NCI-H1092 treated with DMSO at 0.1 percent for 48 hours (cell line): ENCODE results near the gene ZMIZ1.

Experiments used
- DNase-seq: peaks from one replicate; lab custom pipeline; 2025; lab: John Stamatoyannopoulos, UW

ZMIZ1 gene

DNA sequence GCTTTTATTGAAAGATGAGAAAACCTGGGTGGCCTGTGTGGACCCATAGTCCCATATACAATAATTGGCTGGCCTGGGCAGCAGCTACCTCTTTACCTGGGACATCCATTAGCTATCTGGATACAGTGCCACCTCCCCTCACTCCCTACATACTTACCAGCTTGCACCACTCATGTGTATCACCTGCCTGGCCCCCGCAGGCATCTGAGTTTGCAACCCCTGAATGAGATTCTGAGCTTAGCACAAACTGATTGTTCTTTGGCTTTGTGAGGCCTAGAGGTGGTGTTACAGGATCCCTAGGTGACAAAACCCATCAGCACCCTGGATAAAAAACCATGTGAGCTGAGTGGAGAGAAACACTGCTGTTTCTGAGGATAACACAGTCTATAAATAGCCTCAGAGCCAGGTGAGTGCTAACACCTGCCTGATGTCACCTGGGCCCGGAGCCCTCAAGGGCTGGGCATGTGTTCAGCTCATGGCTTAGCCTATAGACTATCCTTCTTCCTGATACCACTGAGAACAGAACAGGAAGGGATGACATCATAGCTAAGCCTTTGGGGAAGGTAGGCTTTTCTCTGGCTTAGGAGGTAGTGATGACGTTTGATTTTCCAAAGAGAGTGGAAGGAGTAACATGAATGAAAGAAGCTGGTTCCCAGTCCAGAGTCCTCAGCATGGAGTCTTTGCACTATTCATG lies 275.9 kb downstream of the ZMIZ1 start:
- DNase-seq, result peak; percentile 2

- no peak for DNase-seq
Observed at GRCh38 chr10:79345241-79346011, 276.7 kb downstream of the ZMIZ1 start.

- no peak for DNase-seq
Observed at GRCh38 chr10:79346012-79346340, 277.2 kb downstream of the ZMIZ1 start.

DNA sequence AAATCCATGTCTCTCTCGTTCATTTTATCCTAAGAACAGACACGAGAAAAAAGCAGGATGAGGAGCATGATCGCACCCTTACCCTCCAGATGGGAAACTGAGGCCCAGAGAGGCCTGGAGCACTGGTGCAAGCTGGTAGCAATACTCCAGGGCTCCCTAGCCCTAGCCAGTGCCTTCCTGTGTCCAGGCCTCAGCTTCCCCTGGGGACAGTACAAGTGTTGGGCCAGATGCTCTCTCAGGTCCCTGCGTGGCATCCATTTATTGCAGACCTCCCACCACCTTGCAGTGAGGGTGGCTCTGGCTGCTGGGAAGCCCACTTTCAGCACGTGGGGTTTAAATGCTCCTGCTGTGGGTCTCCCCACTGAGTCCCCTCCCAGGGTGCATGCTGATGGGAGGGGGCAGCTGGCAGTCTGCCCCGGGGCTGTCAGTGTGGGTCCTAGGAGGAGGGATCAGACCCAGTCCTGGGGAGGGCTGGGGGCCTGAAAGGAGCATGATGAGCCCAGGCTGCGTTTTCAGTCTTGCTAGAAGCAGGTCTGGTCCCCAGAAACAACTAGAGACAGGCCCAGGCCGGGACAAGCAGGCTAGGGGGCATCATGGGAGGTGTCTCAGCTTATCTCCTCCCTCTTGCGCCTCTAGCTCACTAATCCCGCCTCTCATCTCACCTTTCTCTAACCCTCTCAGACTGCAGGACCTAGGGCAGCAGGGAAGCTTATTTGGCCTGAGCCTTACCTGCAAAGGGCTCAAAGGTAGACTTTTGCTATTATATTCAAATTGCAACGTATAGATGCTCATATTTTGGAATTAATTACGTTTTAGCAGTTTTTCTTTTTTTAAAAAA lies 277.8 kb downstream of the ZMIZ1 start:
- DNase-seq, result no peak

DNA sequence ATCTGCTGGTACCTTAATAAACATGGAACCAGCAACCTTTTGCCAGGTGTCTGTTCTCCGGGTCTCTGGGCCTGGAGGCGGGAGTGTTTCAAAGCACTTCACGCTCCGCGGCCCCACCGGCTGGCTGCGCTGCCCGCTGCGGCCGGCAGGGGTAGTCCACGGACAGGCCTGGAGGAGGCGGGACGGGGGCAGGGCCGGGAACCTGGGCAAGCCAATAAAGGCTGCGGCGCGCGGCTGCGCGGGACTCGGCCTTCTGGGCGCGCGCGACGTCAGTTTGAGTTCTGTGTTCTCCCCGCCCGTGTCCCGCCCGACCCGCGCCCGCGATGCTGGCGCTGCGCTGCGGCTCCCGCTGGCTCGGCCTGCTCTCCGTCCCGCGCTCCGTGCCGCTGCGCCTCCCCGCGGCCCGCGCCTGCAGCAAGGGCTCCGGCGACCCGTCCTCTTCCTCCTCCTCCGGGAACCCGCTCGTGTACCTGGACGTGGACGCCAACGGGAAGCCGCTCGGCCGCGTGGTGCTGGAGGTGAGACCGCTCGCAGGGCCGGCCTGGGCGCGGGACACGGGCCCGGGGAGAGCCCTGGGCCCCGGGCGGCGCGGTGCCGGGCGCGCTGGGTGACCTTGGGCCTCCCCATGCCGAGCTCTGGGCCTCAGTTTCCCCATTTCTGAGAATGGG lies 278.6 kb downstream of the ZMIZ1 start, which contains the start of gene PPIF:
Gene PPIF, plus strand, starts transcription at position 244 of the 668 bp plus-strand sequence. Its CDS starts 80 bp downstream, at position 324.
- DNase-seq, result peak; percentile 83

DNA sequence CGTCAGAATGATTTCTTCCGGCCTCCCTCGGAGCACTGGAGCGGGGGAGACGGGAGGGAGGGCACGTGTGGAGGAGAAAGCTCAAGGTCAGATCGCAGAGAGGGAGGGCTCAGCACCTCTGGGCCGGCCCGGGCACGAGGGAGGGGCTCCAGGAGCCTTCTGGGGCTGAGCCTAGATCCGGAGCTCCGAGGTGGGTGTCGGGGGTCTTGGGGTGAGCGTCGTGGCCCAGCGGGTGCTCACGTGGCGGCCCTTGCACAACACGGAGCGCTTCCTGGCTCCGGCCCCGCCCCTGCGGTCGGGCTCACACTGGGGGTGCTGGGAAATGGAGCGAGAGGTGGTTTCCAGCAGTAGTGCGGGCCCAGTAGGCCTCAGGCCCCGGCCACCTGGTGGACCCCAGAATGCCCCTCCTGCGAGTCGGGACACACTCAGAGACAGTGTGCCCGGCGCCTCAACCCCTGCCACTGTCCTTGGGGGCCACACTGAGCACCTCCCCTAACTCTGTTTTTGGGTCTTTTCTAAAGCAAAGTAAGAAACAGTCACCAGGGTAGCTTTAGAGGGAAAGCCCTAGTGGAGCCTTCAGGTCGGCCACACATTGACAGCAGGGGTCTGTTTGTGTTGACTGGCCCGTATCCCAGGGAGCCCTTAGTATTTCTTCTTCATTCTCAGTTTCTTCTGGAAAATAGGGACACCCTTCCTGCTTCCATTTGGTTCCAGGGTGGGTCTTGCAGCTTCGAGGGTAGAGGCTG lies 279.3 kb downstream of the ZMIZ1 start:
- DNase-seq, result peak; percentile 1

DNA sequence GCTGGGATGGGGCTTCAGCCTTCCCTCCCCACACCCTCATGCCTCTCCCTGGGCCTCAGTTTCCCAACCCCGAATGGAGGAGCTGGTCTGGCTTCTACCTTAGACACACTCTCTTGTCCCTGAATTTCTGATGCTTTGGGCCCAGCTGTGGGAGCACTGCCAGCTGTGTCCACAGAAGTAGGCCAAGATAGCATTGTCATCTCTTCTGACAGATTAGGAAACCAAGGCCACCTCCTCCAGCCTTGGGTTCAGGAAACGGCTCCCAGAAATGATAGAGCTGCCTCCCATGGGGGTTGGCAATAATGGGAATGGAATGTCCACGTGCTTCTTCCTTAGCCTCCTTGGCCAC lies 279.8 kb downstream of the ZMIZ1 start:
- no peak for DNase-seq

DNA sequence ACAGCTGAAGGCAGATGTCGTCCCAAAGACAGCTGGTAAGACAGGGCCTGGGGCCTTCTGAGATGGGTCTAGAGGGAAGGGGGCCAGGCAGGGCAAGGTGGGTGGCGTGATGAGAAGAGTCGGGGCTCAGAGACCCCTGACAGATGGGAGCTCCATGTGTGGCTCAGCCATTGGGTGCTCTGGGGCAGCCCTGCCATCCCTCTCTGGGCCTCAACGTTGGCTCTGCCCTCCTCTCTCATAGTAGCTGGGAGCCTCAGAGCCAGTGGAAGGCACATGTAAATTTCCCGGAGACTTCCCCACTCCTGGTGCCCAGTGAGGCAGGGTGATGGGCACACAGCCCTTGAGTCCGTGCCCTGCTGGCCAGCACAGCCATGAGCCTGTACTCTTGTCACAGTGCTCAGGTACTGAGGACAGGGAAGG lies 280.3 kb downstream of the ZMIZ1 start:
- DNase-seq, result no peak

- no peak for DNase-seq
Observed at GRCh38 chr10:79349766-79350406, 281.1 kb downstream of the ZMIZ1 start.

- no peak for DNase-seq
Observed at GRCh38 chr10:79350407-79351154, 281.8 kb downstream of the ZMIZ1 start.

DNA sequence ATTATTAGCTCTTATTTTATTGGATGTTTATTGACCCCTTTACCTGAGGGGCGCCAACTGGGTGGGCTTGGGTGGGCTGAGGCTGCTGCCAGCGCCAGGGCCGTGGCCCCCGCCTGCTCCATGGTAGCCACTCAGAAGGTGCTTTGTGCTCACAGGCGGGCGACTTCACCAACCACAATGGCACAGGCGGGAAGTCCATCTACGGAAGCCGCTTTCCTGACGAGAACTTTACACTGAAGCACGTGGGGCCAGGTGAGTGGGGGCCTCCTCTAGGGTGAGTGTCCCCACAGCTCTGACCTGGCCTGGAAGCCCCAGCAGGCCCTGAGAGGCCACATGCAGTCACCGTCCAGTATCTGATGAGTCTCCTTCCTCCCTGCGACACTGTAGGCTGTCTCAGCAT lies 282.6 kb downstream of the ZMIZ1 start:
- no peak for DNase-seq

DNA sequence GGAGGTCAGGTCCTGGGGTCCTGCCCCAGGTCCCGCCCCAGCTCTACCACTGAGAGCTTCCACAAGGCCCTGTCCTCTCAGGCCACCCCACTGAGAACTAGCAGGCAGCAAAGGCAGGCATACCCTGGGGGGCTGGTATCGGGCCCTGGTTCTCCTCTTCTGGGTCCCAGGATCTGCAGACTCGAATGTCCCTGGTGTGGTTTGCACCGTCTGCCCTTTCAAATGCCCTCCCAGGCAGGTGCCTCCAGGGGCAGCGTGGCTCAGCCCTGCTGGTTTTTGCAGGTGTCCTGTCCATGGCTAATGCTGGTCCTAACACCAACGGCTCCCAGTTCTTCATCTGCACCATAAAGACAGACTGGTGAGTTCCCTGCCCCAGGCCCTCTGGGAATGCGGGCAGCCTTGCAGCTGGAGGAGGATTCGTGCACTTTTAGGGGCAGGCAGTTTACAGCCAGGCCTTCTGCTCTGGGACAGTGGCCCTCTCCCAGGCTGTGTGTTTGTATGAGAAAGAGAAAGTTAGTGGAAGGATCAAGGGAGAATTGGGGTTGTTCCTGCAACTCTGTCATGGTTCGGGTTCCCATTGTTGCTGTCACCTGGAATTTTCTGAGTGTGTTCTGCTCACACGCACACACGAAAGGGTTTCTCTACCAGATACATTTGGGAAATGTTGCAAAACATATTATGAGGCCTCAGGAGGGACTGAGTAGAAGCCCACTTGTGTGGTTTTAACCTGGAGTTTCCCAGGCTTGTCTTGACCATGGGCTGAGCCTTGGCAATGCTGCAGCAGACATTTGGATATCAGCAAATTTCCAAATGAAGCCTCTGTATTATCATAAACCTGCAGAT lies 283.5 kb downstream of the ZMIZ1 start:
- no peak for DNase-seq

GRCh38 chr10:79353000-79353406 lies 284.2 kb downstream of the ZMIZ1 start:
- no peak for DNase-seq

GRCh38 chr10:79353726-79354125 lies 285.0 kb downstream of the ZMIZ1 start:
- DNase-seq, result no peak

DNA sequence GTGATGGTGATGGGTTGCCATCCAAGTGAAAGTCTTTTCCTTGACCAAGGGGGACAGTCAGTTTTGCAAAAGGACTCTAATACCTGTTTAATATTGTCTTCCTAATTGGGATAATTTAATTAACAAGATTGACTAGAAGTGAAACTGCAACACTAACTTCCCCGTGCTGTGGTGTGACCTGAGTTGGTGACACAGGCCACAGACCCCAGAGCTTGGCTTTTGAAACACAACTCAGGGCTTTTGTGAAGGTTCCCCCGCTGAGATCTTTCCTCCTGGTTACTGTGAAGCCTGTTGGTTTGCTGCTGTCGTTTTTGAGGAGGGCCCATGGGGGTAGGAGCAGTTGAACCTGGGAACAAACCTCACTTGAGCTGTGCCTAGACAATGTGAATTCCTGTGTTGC lies 285.4 kb downstream of the ZMIZ1 start:
- no peak for DNase-seq

DNA sequence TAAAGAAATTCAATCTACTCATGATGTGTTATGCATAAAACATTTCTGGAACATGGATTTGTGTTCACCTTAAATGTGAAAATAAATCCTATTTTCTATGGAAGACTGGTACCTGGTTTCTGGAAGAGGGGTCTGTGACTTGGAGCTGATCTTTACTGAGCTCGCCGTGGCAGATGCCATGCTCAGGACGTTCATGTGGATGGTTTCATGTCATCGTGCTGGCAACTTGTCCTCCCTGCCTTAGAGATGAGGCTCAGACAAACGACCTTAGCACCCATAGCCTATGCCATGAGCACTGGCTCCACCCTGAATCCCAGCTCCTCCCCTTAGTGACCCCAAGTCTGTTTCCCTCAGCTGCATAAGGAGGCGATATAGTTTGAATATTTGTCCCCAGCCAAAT lies 285.8 kb downstream of the ZMIZ1 start:
- no peak for DNase-seq

GRCh38 chr10:79355420-79356017 lies 286.8 kb downstream of the ZMIZ1 start:
- DNase-seq, result no peak

GRCh38 chr10:79356104-79356503 lies 287.3 kb downstream of the ZMIZ1 start:
- DNase-seq, result no peak

GRCh38 chr10:79357180-79357579 lies 288.4 kb downstream of the ZMIZ1 start:
- no peak for DNase-seq
